HepG2 (cell line): ENCODE results near the gene IPCEF1. TPM values are rescaled to one million over a fixed set of nuclear protein-coding genes. Genes with fewer than 3 reads are reported as not detected.

ENCODE experiments used
- ATAC-seq: fragments of 200-7000 bp; cut with Tn5 transposase; 3 replicates; pipeline ENCODE4 v1.9.1; 2020; ENCODE audit warnings: mild to moderate bottlenecking, moderate library complexity
- BruUV-seq: library from RNA; stranded (reverse); fragments of 400-500 nt; replicated peaks from 2 replicates; lab custom pipeline; 2021; lab: Mats Ljungman, UMichigan
- CTCF ChIA-PET: fragments of 300-600 bp; formaldehyde crosslinking; extraction: SDS; loops from one replicate; lab custom pipeline; 2021; ENCODE audit warnings: low total read pairs, inconsistent platforms, low intra/inter-chr PET ratio; lab: Yijun Ruan, JAX
- POLR2A ChIA-PET: fragments of 350-600 bp; sonication (Branson Sonifier 250); formaldehyde crosslinking; loops from one replicate; lab custom pipeline; 2020; ENCODE audit warnings: antibody characterized with exemption, inconsistent platforms; lab: Yijun Ruan, JAX
- DNase-seq: peaks from one replicate; pipeline ENCODE4 v3.0.0-alpha.2; 2015; ENCODE audit warnings: low spot score
- FAIRE-seq: peaks from 3 replicates; lab custom pipeline; 2011; peaks lifted over from hg19 to GRCh38; lab: Jason Lieb, UNC
- H2AFZ ChIP-seq: one replicate; pipeline ENCODE4 v1.6.1; 2011; ENCODE audit warnings: low read length, inconsistent platforms
- H3K27ac ChIP-seq: fragments of 300-600 bp; 3 replicates; pipeline ENCODE4 v1.8.0; 2011; ENCODE audit warnings: mixed run types, mild to moderate bottlenecking, mixed read lengths, low read length, inconsistent platforms; ENCODE audit not compliant: insufficient read depth; ENCODE audit errors: extremely low read length
- H3K27me3 ChIP-seq, 2 experiments: fragments of 200-600 bp in 1 of 2; 2 replicates in 1 of 2; 3 replicates in 1 of 2; pipeline versions ENCODE4 v1.6.0 to v1.8.0; 2011; ENCODE audit warnings: low read length in 2 of 2, mild to moderate bottlenecking in 2 of 2, moderate library complexity in 2 of 2, inconsistent platforms in 1 of 2; ENCODE audit not compliant: insufficient read depth in 2 of 2, control insufficient read depth in 1 of 2
- H3K36me3 ChIP-seq, 2 experiments: fragments of 200-600 bp in 1 of 2; replicated peaks in 1 of 2; 2 replicates in 1 of 2; 3 replicates in 1 of 2; pipeline versions ENCODE4 v1.5.1 to v1.8.0; 2011; ENCODE audit warnings: low read length in 2 of 2, inconsistent platforms in 1 of 2; ENCODE audit not compliant: insufficient read depth in 2 of 2, control insufficient read depth in 1 of 2
- H3K4me1 ChIP-seq: 2 replicates; pipeline ENCODE4 v1.5.1; 2012; ENCODE audit warnings: low read length, inconsistent platforms; ENCODE audit not compliant: insufficient read depth
- H3K4me2 ChIP-seq: 2 replicates; pipeline ENCODE4 v1.6.0; 2011; ENCODE audit warnings: low read depth, low read length, inconsistent platforms
- H3K4me3 ChIP-seq, 3 experiments: fragments of 200-600 bp in 1 of 3; sonication (generic), shearing (Covaris generic) in 1 of 3; replicated peaks in 1 of 3; 2 replicates each; pipeline ENCODE4 v1.5.1; 2011 to 2016; ENCODE audit warnings: low read length in 3 of 3, inconsistent platforms in 2 of 3, low read depth in 2 of 3, mild to moderate bottlenecking in 2 of 3, control low read depth in 1 of 3, mixed read lengths in 1 of 3; ENCODE audit not compliant: insufficient read depth in 1 of 3
- H3K79me2 ChIP-seq: one replicate; pipeline ENCODE4 v1.6.1; 2011; ENCODE audit warnings: low read length, inconsistent platforms; ENCODE audit not compliant: insufficient read depth
- H3K9ac ChIP-seq: 2 replicates; pipeline ENCODE4 v1.6.0; 2011; ENCODE audit warnings: mild to moderate bottlenecking, low read depth, low read length, inconsistent platforms; ENCODE audit not compliant: insufficient read depth
- H3K9me3 ChIP-seq: 2 replicates; pipeline ENCODE4 v1.5.1; 2012; ENCODE audit warnings: mild to moderate bottlenecking, low read length
- H4K20me1 ChIP-seq: 2 replicates; pipeline ENCODE4 v1.6.0; 2011; ENCODE audit warnings: inconsistent platforms, mild to moderate bottlenecking, low read length, moderate library complexity; ENCODE audit not compliant: insufficient read depth
- EHMT2 ChIP-seq: fragments of 200-600 bp; sonication (generic); IDR thresholded peaks from 2 replicates; pipeline ENCODE4 v1.7.0; 2017; ENCODE audit warnings: antibody characterized with exemption, low read depth, low read length, borderline replicate concordance
- EP300 ChIP-seq, 3 experiments: sonication (generic) in 1 of 3; formaldehyde crosslinking in 1 of 3; IDR thresholded peaks; 2 replicates each; pipeline versions ENCODE4 v1.5.1 to v1.6.1; 2011 to 2020; ENCODE audit warnings: low read depth in 2 of 3, low read length in 2 of 3, borderline replicate concordance in 1 of 3, improper control_type of control experiment in 1 of 3, mild to moderate bottlenecking in 1 of 3, missing genetic modification reagents in 1 of 3, moderate library complexity in 1 of 3
- FOSL2 ChIP-seq: sonication (generic); formaldehyde crosslinking; IDR thresholded peaks from 2 replicates; pipeline ENCODE4 v1.4.0; 2020; ENCODE audit warnings: missing genetic modification reagents
- HHEX ChIP-seq: IDR thresholded peaks from 2 replicates; pipeline ENCODE4 v1.6.1; 2016; ENCODE audit warnings: control low read depth
- HNRNPL ChIP-seq: fragments of 200-400 bp; formaldehyde crosslinking; IDR thresholded peaks from 2 replicates; pipeline ENCODE4 v1.6.1; 2017; ENCODE audit warnings: mild to moderate bottlenecking, low read depth, low read length
- IKZF4 ChIP-seq: sonication (generic); formaldehyde crosslinking; IDR thresholded peaks from 2 replicates; pipeline ENCODE4 v1.5.1; 2020; ENCODE audit warnings: borderline replicate concordance, mild to moderate bottlenecking, low read depth, missing genetic modification reagents; ENCODE audit errors: not compliant biosample characterization
- JUN ChIP-seq: sonication (generic); formaldehyde crosslinking; IDR thresholded peaks from 2 replicates; pipeline ENCODE4 v1.4.0; 2020; ENCODE audit warnings: mild to moderate bottlenecking, missing genetic modification reagents
- KAT8 ChIP-seq: IDR thresholded peaks from 2 replicates; pipeline ENCODE4 v1.6.1; 2016; ENCODE audit warnings: missing genetic modification reagents, missing compliant biosample characterization
- NCOA2 ChIP-seq: sonication (generic); formaldehyde crosslinking; IDR thresholded peaks from 2 replicates; pipeline ENCODE4 v1.8.0; 2022; ENCODE audit warnings: inconsistent platforms
- RCOR2 ChIP-seq: IDR thresholded peaks from 2 replicates; pipeline ENCODE4 v1.6.1; 2016; ENCODE audit warnings: missing biosample characterization, missing genetic modification reagents
- TBL1XR1 ChIP-seq: fragments of 150-350 bp; IDR thresholded peaks from 2 replicates; pipeline ENCODE4 v1.6.1; 2014; ENCODE audit warnings: borderline replicate concordance, low read length; ENCODE audit not compliant: partially characterized antibody
- TMF1 ChIP-seq: sonication (generic); formaldehyde crosslinking; IDR thresholded peaks from 2 replicates; pipeline ENCODE4 v1.8.1; 2022; ENCODE audit warnings: low read depth, missing genetic modification reagents
- ZFP90 ChIP-seq: sonication (generic); formaldehyde crosslinking; IDR thresholded peaks from 2 replicates; pipeline ENCODE4 v1.8.0; 2022; ENCODE audit warnings: missing genetic modification reagents, mild to moderate bottlenecking, inconsistent platforms, borderline replicate concordance
- ZNF256 ChIP-seq: sonication (generic); formaldehyde crosslinking; conservative IDR thresholded peaks from 2 replicates; pipeline ENCODE4 v1.4.0; 2020; ENCODE audit warnings: missing genetic modification reagents
- ZNF839 ChIP-seq: sonication (generic); formaldehyde crosslinking; IDR thresholded peaks from 2 replicates; pipeline ENCODE4 v1.4.0; 2020; ENCODE audit warnings: missing genetic modification reagents, mild to moderate bottlenecking, borderline replicate concordance
- ZSCAN20 ChIP-seq: sonication (generic); formaldehyde crosslinking; IDR thresholded peaks from 2 replicates; pipeline ENCODE4 v1.4.0; 2020; ENCODE audit warnings: missing genetic modification reagents, mild to moderate bottlenecking, borderline replicate concordance
- WGBS: methylation state at CpG from one replicate; pipeline ENCODE4 v1.1.6; 2017; ENCODE audit warnings: low lambda C conversion rate; 5-methylcytosine and 5-hydroxymethylcytosine counted together
- in situ Hi-C: cut with HindIII; loops from 2 replicates; pipeline ENCODE4 v1.10.0; 2017; ENCODE audit warnings: low pct_unique_long_range_greater_than_20kb; ENCODE audit not compliant: extremely low pct_ligation_motif_present
- intact Hi-C: fragments of 100-400 bp; cut with micrococcal nuclease; formaldehyde crosslinking; loops from one replicate; pipeline ENCODE4 v1.10.0; 2022; ENCODE audit not compliant: unreplicated experiment
- polyA plus RNA-seq, 8 experiments: library from polyadenylated mRNA; depleted of rRNA in 3 of 8; stranded (reverse) in 7 of 8; unstranded in 1 of 8; fragments of >200 nt; fragmentation: Illumina TruSeq in 4 of 8; extraction: Trizol in 4 of 8; gene quantifications; 2 replicates each; pipeline versions ENCODE4 v1.2.1 to v1.2.3, GENCODE V29; 2011 to 2016; ENCODE audit warnings: low read depth in 4 of 8, missing spikeins in 1 of 8, mixed read lengths in 1 of 8; ENCODE audit not compliant: insufficient read depth in 1 of 8
- total RNA-seq, 5 experiments: library from RNA; depleted of rRNA; stranded (reverse); fragments of >200 nt; fragmentation: Illumina TruSeq; extraction: Trizol; gene quantifications; 2 replicates each; pipeline ENCODE4 v1.2.3, GENCODE V29; 2016; ENCODE audit warnings: low read depth in 1 of 5
- TF ChIP-seq, protein P1 (sequence below): sonication (generic); formaldehyde crosslinking; IDR thresholded peaks from 2 replicates; pipeline ENCODE4 v1.5.1; 2020; ENCODE audit warnings: missing genetic modification reagents, mild to moderate bottlenecking, borderline replicate concordance
- TF ChIP-seq, protein P2 (sequence below): sonication (generic); formaldehyde crosslinking; IDR thresholded peaks from 2 replicates; pipeline ENCODE4 v1.9.0; 2021; ENCODE audit warnings: missing genetic modification reagents, borderline replicate concordance

IPCEF1 gene
- total and polyA plus RNA-seq, 2 of the 13 experiments (the other 11 are each of a cell fraction or from before 2014, with no cell fraction given), result 0.03 TPM; not detected in 1

DNA sequence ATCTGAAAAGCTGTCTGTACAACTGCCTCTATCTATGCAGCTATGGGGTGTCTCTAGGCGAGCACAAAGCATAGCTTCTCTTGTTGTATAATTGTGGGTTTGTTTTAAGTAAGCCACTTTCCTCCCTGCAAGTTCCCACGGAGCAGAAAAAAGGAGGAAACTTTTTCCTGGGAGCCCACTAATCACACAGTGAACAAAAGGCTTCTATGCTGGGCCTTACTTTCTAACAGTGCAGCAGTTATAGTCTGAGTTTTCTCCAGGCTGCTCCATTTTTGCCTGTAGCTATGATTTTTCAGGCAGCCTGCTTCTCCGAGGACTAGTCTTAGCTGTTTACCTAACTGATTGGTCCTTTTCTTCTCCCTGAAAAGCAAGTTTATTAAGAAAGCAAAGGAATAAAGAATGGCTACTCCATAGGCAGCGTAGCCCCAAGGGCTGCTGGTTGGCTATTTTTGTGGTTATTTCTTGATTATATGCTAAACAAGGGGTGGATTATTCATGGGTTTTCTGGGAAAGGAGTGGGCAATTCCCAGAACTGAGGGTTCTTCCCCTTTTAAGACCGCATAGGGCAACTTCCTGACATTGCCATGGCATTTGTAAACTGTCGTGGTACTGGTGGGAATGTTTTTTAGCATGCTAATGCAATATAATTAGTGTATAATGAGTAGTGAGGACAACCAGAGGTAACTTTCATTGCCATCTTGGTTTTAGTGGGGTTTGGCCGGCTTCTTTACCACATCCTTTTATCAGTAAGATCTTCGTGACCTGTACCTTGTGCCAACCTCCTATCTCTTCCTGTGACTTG is 233.2 kb downstream of the IPCEF1 start:
- Histone ChIP-seq H3K9me3 (peaks cover 9% of the 10 kb centered on the region; the same call in 1 of the 2 replicates), H3K4me3 (no peak overlapping the region), H3K9ac (no peak overlapping the region), H4K20me1 (no peaks in the 10 kb centered on the region), H3K79me2 (no peaks in the 10 kb centered on the region), H3K27ac (no peak overlapping the region), H3K27me3 (no peaks in the 10 kb centered on the region), H3K4me2 (no peak overlapping the region), H3K4me1 (no peaks in the 10 kb centered on the region), H3K36me3 (no peaks in the 10 kb centered on the region), H2AFZ (no peak overlapping the region)
- TF ChIP-seq ZFP90 (CRISPR knock-in tag), result no peak
- TF ChIP-seq ZNF256 (CRISPR knock-in tag), result no peak
- no peak for TF ChIP-seq JUN (CRISPR knock-in tag)
- TF ChIP-seq FOSL2 (CRISPR knock-in tag), result no peak
- no peak for TF ChIP-seq ZSCAN20 (CRISPR knock-in tag)
- TF ChIP-seq HHEX (CRISPR knock-in tag), result no peak
- TF ChIP-seq ZNF839 (CRISPR knock-in tag), result no peak
- no peak for TF ChIP-seq IKZF4
- TF ChIP-seq NCOA2 (CRISPR knock-in tag), result no peak
- TF ChIP-seq TMF1 (CRISPR knock-in tag), result no peak
- TF ChIP-seq RCOR2 (CRISPR knock-in tag), result no peak
- TF ChIP-seq, protein P1, sequence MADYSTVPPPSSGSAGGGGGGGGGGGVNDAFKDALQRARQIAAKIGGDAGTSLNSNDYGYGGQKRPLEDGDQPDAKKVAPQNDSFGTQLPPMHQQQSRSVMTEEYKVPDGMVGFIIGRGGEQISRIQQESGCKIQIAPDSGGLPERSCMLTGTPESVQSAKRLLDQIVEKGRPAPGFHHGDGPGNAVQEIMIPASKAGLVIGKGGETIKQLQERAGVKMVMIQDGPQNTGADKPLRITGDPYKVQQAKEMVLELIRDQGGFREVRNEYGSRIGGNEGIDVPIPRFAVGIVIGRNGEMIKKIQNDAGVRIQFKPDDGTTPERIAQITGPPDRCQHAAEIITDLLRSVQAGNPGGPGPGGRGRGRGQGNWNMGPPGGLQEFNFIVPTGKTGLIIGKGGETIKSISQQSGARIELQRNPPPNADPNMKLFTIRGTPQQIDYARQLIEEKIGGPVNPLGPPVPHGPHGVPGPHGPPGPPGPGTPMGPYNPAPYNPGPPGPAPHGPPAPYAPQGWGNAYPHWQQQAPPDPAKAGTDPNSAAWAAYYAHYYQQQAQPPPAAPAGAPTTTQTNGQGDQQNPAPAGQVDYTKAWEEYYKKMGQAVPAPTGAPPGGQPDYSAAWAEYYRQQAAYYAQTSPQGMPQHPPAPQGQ (CRISPR knock-in tag), result no peak
- no peak for TF ChIP-seq HNRNPL
- no peak for TF ChIP-seq TBL1XR1
- no peak for TF ChIP-seq KAT8 (CRISPR knock-in tag)
- no peak for TF ChIP-seq EP300 (IDR thresholded peaks at IDR 0.05; ENCODE audit: low read depth in 2 of 2, low read length in 2 of 2)
- no peak for TF ChIP-seq EP300 (CRISPR knock-in tag; IDR thresholded peaks at IDR 0.05; ENCODE audit: borderline replicate concordance)
- TF ChIP-seq, protein P2, sequence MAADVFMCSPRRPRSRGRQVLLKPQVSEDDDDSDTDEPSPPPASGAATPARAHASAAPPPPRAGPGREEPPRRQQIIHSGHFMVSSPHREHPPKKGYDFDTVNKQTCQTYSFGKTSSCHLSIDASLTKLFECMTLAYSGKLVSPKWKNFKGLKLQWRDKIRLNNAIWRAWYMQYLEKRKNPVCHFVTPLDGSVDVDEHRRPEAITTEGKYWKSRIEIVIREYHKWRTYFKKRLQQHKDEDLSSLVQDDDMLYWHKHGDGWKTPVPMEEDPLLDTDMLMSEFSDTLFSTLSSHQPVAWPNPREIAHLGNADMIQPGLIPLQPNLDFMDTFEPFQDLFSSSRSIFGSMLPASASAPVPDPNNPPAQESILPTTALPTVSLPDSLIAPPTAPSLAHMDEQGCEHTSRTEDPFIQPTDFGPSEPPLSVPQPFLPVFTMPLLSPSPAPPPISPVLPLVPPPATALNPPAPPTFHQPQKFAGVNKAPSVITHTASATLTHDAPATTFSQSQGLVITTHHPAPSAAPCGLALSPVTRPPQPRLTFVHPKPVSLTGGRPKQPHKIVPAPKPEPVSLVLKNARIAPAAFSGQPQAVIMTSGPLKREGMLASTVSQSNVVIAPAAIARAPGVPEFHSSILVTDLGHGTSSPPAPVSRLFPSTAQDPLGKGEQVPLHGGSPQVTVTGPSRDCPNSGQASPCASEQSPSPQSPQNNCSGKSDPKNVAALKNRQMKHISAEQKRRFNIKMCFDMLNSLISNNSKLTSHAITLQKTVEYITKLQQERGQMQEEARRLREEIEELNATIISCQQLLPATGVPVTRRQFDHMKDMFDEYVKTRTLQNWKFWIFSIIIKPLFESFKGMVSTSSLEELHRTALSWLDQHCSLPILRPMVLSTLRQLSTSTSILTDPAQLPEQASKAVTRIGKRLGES (CRISPR knock-in tag), result no peak
- TF ChIP-seq EHMT2, result no peak
- 2% methylated on average over 8 of the region's 8 CpGs for WGBS
- ChIA-PET POLR2A (no interaction called here), CTCF (no interaction called here)
- intact Hi-C loops (no loop called here), in situ Hi-C loops (no loop called here)
- no peak for FAIRE-seq
- no TSS peak for BruUV-seq
- no peak for DNase-seq
- ATAC-seq, result no peak
